K562 (cell line): Measurements from ENCODE around the gene HLA-DOB. TPM values are rescaled to one million over a fixed set of nuclear protein-coding genes. Genes with fewer than 3 reads are reported as not detected.

ENCODE experiments used
- ATAC-seq: fragments of 200-7000 bp; cut with Tn5 transposase; 3 replicates; pipeline ENCODE4 v1.9.1; 2020; ENCODE audit warnings: moderate library complexity
- BruUV-seq: library from RNA; stranded (reverse); fragments of 400-500 nt; replicated peaks from 2 replicates; lab custom pipeline; 2021; lab: Mats Ljungman, UMichigan
- CTCF ChIA-PET: fragments of 300-600 bp; formaldehyde crosslinking; extraction: SDS; loops from one replicate; lab custom pipeline; 2021; ENCODE audit warnings: low intra/inter-chr PET ratio; lab: Yijun Ruan, JAX
- POLR2A ChIA-PET: fragments of 300-600, 350-650 bp; sonication (Branson Sonifier 250); formaldehyde crosslinking; extraction: SDS; loops from one replicate; lab custom pipeline; 2021; ENCODE audit warnings: antibody characterized with exemption, inconsistent platforms; lab: Yijun Ruan, JAX
- DNase-seq, 4 experiments: peaks; one replicate each; pipeline versions ENCODE4 v3.0.0 to v3.0.0-alpha.2; 2011 to 2018; ENCODE audit warnings: low spot score in 3 of 4, mixed read lengths in 3 of 4; ENCODE audit errors: extremely low read depth in 1 of 4
- FAIRE-seq: peaks from 2 replicates; lab custom pipeline; 2011; peaks lifted over from hg19 to GRCh38; lab: Jason Lieb, UNC
- H2AFZ ChIP-seq: 2 replicates; pipeline ENCODE4 v1.6.0; 2011; ENCODE audit warnings: low read depth, low read length, control low read depth, inconsistent platforms
- H3K27ac ChIP-seq: fragments of 200-600 bp; 3 replicates; pipeline ENCODE4 v1.8.0; 2011; ENCODE audit warnings: low read depth, mild to moderate bottlenecking, control low read depth, inconsistent platforms, low read length, moderate library complexity, mixed read lengths; ENCODE audit errors: extremely low read depth
- H3K27me3 ChIP-seq, 2 experiments: fragments of 300-600 bp in 1 of 2; 2 replicates in 1 of 2; 3 replicates in 1 of 2; pipeline versions ENCODE4 v1.6.0 to v1.8.0; 2011; ENCODE audit warnings: inconsistent platforms in 2 of 2, low read length in 2 of 2, mild to moderate bottlenecking in 1 of 2, mixed read lengths in 1 of 2, moderate library complexity in 1 of 2; ENCODE audit not compliant: control insufficient read depth in 2 of 2, insufficient read depth in 2 of 2
- H3K36me3 ChIP-seq: fragments of 300-600 bp; 3 replicates; pipeline ENCODE4 v1.8.0; 2011; ENCODE audit warnings: mild to moderate bottlenecking, low read length, inconsistent platforms; ENCODE audit not compliant: control insufficient read depth, insufficient read depth
- H3K4me1 ChIP-seq, 2 experiments: fragments of 200-600 bp in 1 of 2; replicated peaks in 1 of 2; 2 replicates in 1 of 2; 3 replicates in 1 of 2; pipeline versions ENCODE4 v1.5.1 to v1.8.0; 2011; ENCODE audit warnings: inconsistent platforms in 2 of 2, low read length in 2 of 2, mild to moderate bottlenecking in 1 of 2, mixed read lengths in 1 of 2, moderate library complexity in 1 of 2; ENCODE audit not compliant: control insufficient read depth in 2 of 2, insufficient read depth in 2 of 2
- H3K4me2 ChIP-seq: 2 replicates; pipeline ENCODE4 v1.6.1; 2011; ENCODE audit warnings: low read length, control low read depth, inconsistent platforms, mixed read lengths; ENCODE audit not compliant: insufficient read depth
- H3K4me3 ChIP-seq: fragments of 200-600 bp; sonication (generic), shearing (Covaris generic); 2 replicates; pipeline ENCODE4 v1.5.1; 2016; ENCODE audit warnings: control low read depth, inconsistent platforms
- H3K79me2 ChIP-seq: fragments of 200-600 bp; 3 replicates; pipeline ENCODE4 v1.8.0; 2011; ENCODE audit warnings: low read length, inconsistent platforms; ENCODE audit not compliant: control insufficient read depth, insufficient read depth
- H3K9ac ChIP-seq, 2 experiments: 2 replicates each; pipeline versions ENCODE4 v1.6.0 to v1.6.1; 2011; ENCODE audit warnings: low read depth in 2 of 2, low read length in 2 of 2, control low read depth in 1 of 2, inconsistent platforms in 1 of 2, mild to moderate bottlenecking in 1 of 2, mixed read lengths in 1 of 2; ENCODE audit not compliant: insufficient read depth in 1 of 2
- H3K9me1 ChIP-seq: one replicate; pipeline ENCODE4 v1.6.0; 2011; ENCODE audit warnings: inconsistent platforms, mild to moderate bottlenecking, low read length, moderate library complexity; ENCODE audit not compliant: control insufficient read depth, insufficient read depth
- H3K9me3 ChIP-seq: replicated peaks from 2 replicates; pipeline ENCODE4 v1.5.1; 2011; ENCODE audit warnings: low read depth, low read length, inconsistent platforms; ENCODE audit not compliant: control insufficient read depth, insufficient read depth
- H4K20me1 ChIP-seq: replicated peaks from 2 replicates; pipeline ENCODE4 v1.6.1; 2011; ENCODE audit warnings: low read length, inconsistent platforms, mixed read lengths; ENCODE audit not compliant: control insufficient read depth, insufficient read depth
- BACH1 ChIP-seq: fragments of 200-800 bp; sonication (Bioruptor generic); IDR thresholded peaks from 2 replicates; pipeline ENCODE4 v1.6.1; 2016; ENCODE audit warnings: missing genetic modification characterization, missing compliant biosample characterization
- C11orf30 ChIP-seq: fragments of 450-650 bp; IDR thresholded peaks from 2 replicates; pipeline ENCODE4 v1.6.1; 2016; ENCODE audit warnings: low read depth, mild to moderate bottlenecking
- CHD4 ChIP-seq: fragments of 200-600 bp; sonication (generic); IDR thresholded peaks from 3 replicates; pipeline ENCODE4 v1.6.1; 2012; ENCODE audit warnings: low read depth, mild to moderate bottlenecking, mixed read lengths, low read length, inconsistent platforms; ENCODE audit not compliant: insufficient read depth, insufficient replicate concordance, poor library complexity, severe bottlenecking
- MAFF ChIP-seq: IDR thresholded peaks from 2 replicates; pipeline ENCODE4 v1.6.1; 2012; ENCODE audit warnings: low read length, improper control_type of control experiment
- MAFG ChIP-seq: fragments of 450-650 bp; conservative IDR thresholded peaks from 2 replicates; pipeline ENCODE4 v1.6.1; 2016; ENCODE audit warnings: missing genetic modification characterization, missing compliant biosample characterization
- MAFK ChIP-seq: IDR thresholded peaks from 2 replicates; pipeline ENCODE4 v1.6.1; 2011; ENCODE audit warnings: low read length, improper control_type of control experiment
- NELFE ChIP-seq: IDR thresholded peaks from 2 replicates; pipeline ENCODE4 v1.6.1; 2011; ENCODE audit warnings: mild to moderate bottlenecking; ENCODE audit not compliant: insufficient read depth, insufficient read length
- NFE2L1 ChIP-seq: fragments of 450-650 bp; IDR thresholded peaks from 2 replicates; pipeline ENCODE4 v1.6.1; 2016; ENCODE audit warnings: missing genetic modification characterization, low read depth, mild to moderate bottlenecking, missing compliant biosample characterization, moderate library complexity, borderline replicate concordance
- PPARD ChIP-seq: fragments of 250-450 bp; sonication (Bioruptor Pico); IDR thresholded peaks from 2 replicates; pipeline ENCODE4 v1.8.0; 2022; ENCODE audit warnings: inconsistent platforms, mild to moderate bottlenecking, moderate library complexity
- U2AF1 ChIP-seq: fragments of 200-400 bp; formaldehyde crosslinking; optimal IDR thresholded peaks from 2 replicates; pipeline ENCODE3; 2017; ENCODE audit warnings: mild to moderate bottlenecking, low read depth, low read length, moderate library complexity
- ZBTB17 ChIP-seq: fragments of 450-650 bp; formaldehyde crosslinking; IDR thresholded peaks from 2 replicates; pipeline ENCODE4 v1.4.0; 2020; ENCODE audit warnings: mild to moderate bottlenecking
- ZNF316 ChIP-seq: fragments of 450-650 bp; IDR thresholded peaks from 2 replicates; pipeline ENCODE4 v1.6.1; 2016
- WGBS: fragments of 100-300 bp; shearing (Covaris generic); methylation state at CpG from one replicate; pipeline ENCODE4 v1.1.6; 2016; ENCODE audit warnings: low coverage, mixed read lengths; ENCODE audit not compliant: insufficient coverage; ENCODE audit errors: missing lambda C conversion rate; 5-methylcytosine and 5-hydroxymethylcytosine counted together
- in situ Hi-C: fragments of 300-500 bp; cut with MboI; formaldehyde crosslinking; loops from 4 replicates; pipeline ENCODE4 v1.15.0; 2018; ENCODE audit warnings: inconsistent platforms, mixed read lengths
- intact Hi-C: fragments of 100-400 bp; cut with micrococcal nuclease; formaldehyde crosslinking; loops from 2 replicates; pipeline ENCODE4 v1.14.2; 2022
- polyA plus RNA-seq, 8 experiments: library from polyadenylated mRNA; depleted of rRNA in 4 of 8; stranded (reverse) in 5 of 8; unstranded in 3 of 8; fragments of >200 nt; fragmentation: Nextera tagmentation in 2 of 8; fragmentation: Illumina TruSeq in 1 of 8; extraction: Ambion mirVana in 2 of 8; extraction: Trizol in 1 of 8; gene quantifications; 2 replicates each; pipeline versions ENCODE4 v1.2.1 to v1.2.3, GENCODE V29; 2011 to 2014; ENCODE audit warnings: inconsistent platforms in 1 of 8, missing spikeins in 1 of 8
- total RNA-seq, 7 experiments: library from RNA; depleted of rRNA in 6 of 7; stranded (reverse); fragments of >200 nt in 6 of 7; fragmentation: Illumina TruSeq in 2 of 7; extraction: Trizol in 2 of 7; gene quantifications; 2 replicates each; pipeline versions ENCODE4 v1.2.1 to v1.2.3, GENCODE V29; 2011 to 2021; ENCODE audit warnings: low replicate concordance in 1 of 7
- TF ChIP-seq, protein P1 (sequence below), 2 experiments: fragments of 450-650 bp in 1 of 2; IDR thresholded peaks; 2 replicates each; pipeline ENCODE4 v1.6.1; 2011 to 2017; ENCODE audit warnings: low read depth in 2 of 2, antibody characterized with exemption in 1 of 2, borderline replicate concordance in 1 of 2, low read length in 1 of 2, mild to moderate bottlenecking in 1 of 2, mixed read lengths in 1 of 2; ENCODE audit not compliant: control insufficient read depth in 1 of 2
- TF ChIP-seq, protein P2 (sequence below): fragments of 250-450 bp; sonication (Bioruptor Pico); IDR thresholded peaks from 2 replicates; pipeline ENCODE4 v1.5.0; 2022; ENCODE audit warnings: mild to moderate bottlenecking
- TF ChIP-seq, protein P3 (sequence below): fragments of 450-650 bp; formaldehyde crosslinking; conservative IDR thresholded peaks from 2 replicates; pipeline ENCODE4 v1.4.0; 2022; ENCODE audit warnings: mild to moderate bottlenecking, missing genetic modification characterization

Gene HLA-DOB
- total and polyA plus RNA-seq, 9 of the 15 experiments (the other 6 are each of a cell fraction or from before 2014, with no cell fraction given), result 1.2 to 4.0 (median 2.5) TPM

DNA sequence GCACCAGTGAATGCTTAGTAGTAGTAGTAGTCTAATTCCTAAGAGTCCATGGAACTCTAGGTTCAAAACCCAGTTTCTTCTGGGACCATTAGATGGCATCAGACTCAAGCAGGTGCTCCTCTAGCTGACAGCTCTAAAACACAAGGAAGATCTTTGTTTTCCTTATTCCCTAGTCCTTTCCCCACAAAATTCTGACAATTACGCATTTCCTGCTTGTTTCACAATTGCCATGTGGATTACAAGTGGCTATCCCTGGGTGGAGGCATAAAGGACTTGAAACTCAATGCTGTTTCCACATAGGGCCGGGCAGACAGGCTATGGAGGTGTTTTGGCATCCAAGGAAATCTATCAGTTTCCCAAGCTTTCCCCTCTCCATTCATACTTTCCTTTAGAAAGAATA lies 9.2 kb upstream of the HLA-DOB start (continued):
- TF ChIP-seq, protein P1, sequence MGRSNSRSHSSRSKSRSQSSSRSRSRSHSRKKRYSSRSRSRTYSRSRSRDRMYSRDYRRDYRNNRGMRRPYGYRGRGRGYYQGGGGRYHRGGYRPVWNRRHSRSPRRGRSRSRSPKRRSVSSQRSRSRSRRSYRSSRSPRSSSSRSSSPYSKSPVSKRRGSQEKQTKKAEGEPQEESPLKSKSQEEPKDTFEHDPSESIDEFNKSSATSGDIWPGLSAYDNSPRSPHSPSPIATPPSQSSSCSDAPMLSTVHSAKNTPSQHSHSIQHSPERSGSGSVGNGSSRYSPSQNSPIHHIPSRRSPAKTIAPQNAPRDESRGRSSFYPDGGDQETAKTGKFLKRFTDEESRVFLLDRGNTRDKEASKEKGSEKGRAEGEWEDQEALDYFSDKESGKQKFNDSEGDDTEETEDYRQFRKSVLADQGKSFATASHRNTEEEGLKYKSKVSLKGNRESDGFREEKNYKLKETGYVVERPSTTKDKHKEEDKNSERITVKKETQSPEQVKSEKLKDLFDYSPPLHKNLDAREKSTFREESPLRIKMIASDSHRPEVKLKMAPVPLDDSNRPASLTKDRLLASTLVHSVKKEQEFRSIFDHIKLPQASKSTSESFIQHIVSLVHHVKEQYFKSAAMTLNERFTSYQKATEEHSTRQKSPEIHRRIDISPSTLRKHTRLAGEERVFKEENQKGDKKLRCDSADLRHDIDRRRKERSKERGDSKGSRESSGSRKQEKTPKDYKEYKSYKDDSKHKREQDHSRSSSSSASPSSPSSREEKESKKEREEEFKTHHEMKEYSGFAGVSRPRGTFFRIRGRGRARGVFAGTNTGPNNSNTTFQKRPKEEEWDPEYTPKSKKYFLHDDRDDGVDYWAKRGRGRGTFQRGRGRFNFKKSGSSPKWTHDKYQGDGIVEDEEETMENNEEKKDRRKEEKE (IDR thresholded peaks at IDR 0.05; ENCODE audit: borderline replicate concordance in 1 of 2, control insufficient read depth in 1 of 2, low read depth in 2 of 2, low read length in 1 of 2), result no peak
- TF ChIP-seq CHD4 (no peak), U2AF1 (no peak)

DNA sequence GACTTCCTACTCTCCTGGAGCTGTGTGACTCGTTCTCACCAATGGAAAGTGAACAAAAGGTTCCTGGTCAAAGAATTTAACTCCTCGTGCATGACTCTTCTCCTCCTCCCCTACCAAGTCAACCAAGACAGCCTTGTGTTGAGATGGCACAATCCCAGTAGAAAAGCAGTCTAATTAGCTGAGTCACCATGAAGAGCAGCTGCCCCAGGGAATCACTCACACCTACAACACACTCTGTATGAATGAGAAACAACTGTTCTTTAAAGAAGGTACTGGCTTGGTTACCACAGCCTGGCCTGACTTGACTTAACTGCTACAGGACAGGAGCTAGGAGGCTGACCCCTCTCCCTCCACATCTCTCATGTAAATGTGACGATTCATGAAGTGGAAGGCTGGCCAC lies 2.9 kb upstream of the HLA-DOB start:
- in situ Hi-C loops, result no loop called here
- no peaks in the 10 kb centered on the region; a peak in 1 of 5 replicates for H3K4me1 ChIP-seq
- peak in 1 of 4 experiments; percentile 11 for DNase-seq
- ChIA-PET CTCF (no interaction called here), POLR2A (interaction anchor here (1.2 kb wide), 1 partner anchor 152 kb away, joined by 6 read pairs; no protein-coding TSS in a partner anchor)
- H3K4me3 ChIP-seq, result no peak overlapping the region
- no TSS peak for BruUV-seq
- H3K4me2 ChIP-seq, result no peak overlapping the region
- intact Hi-C loops, result no loop called here
- no peaks in the 10 kb centered on the region for H4K20me1 ChIP-seq
- no peak for FAIRE-seq
- ATAC-seq, result peak; percentile 57
- no peak overlapping the region for H3K9ac ChIP-seq
- H3K9me3 ChIP-seq, result no peaks in the 10 kb centered on the region
- H3K79me2 ChIP-seq, result no peaks in the 10 kb centered on the region
- no peaks in the 10 kb centered on the region for H3K36me3 ChIP-seq
- no peaks in the 10 kb centered on the region for H3K9me1 ChIP-seq
- H3K27me3 ChIP-seq, result no peaks in the 10 kb centered on the region; a peak in 1 of 5 replicates
- 10% methylated on average over 3 of the region's 3 CpGs for whole genome bisulfite sequencing
- H3K27ac ChIP-seq, result no peak overlapping the region
- 0 out of 2 replicates have a peak overlapping the region, but pooled peaks have one; percentile 29 for H2AFZ ChIP-seq
- TF ChIP-seq C11orf30 (peak; percentile 79), MAFG (tag) (peak; percentile 93), MAFF (peak; percentile 67), MAFK (peak; percentile 41; the same call in 1 of the 2 replicates), BACH1 (tag) (peak; percentile 59; the same call in 1 of the 2 replicates), PPARD (CRISPR knock-in tag) (no peak), NFE2L1 (peak; percentile 82), ZNF316 (peak; percentile 83), ZBTB17 (CRISPR knock-in tag) (no peak), NELFE (no peak)
- TF ChIP-seq, protein P2, sequence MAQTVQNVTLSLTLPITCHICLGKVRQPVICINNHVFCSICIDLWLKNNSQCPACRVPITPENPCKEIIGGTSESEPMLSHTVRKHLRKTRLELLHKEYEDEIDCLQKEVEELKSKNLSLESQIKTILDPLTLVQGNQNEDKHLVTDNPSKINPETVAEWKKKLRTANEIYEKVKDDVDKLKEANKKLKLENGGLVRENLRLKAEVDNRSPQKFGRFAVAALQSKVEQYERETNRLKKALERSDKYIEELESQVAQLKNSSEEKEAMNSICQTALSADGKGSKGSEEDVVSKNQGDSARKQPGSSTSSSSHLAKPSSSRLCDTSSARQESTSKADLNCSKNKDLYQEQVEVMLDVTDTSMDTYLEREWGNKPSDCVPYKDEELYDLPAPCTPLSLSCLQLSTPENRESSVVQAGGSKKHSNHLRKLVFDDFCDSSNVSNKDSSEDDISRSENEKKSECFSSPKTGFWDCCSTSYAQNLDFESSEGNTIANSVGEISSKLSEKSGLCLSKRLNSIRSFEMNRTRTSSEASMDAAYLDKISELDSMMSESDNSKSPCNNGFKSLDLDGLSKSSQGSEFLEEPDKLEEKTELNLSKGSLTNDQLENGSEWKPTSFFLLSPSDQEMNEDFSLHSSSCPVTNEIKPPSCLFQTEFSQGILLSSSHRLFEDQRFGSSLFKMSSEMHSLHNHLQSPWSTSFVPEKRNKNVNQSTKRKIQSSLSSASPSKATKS (CRISPR knock-in tag), result no peak
- TF ChIP-seq, protein P3, sequence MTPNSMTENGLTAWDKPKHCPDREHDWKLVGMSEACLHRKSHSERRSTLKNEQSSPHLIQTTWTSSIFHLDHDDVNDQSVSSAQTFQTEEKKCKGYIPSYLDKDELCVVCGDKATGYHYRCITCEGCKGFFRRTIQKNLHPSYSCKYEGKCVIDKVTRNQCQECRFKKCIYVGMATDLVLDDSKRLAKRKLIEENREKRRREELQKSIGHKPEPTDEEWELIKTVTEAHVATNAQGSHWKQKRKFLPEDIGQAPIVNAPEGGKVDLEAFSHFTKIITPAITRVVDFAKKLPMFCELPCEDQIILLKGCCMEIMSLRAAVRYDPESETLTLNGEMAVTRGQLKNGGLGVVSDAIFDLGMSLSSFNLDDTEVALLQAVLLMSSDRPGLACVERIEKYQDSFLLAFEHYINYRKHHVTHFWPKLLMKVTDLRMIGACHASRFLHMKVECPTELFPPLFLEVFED (CRISPR knock-in tag), result no peak
